Measurements from ENCODE around the gene CPLX3. TPM values are rescaled to one million over a fixed set of nuclear protein-coding genes. Genes with fewer than 3 reads are reported as not detected.

The CPLX3 gene
- total RNA-seq, 1 donor from 2014 or later: 4.1 TPM

- intact Hi-C loops (cut with micrococcal nuclease): no loop called here
- DNase-seq: peak; percentile 86
- ATAC-seq: peak; percentile 81
These were observed 26.4 kb upstream of the CPLX3 start for GRCh38 chr15:74799856-74800558.

- ATAC-seq: no peak
- peak; percentile 38 for DNase-seq
- intact Hi-C loops (cut with micrococcal nuclease): no loop called here
These were observed 25.8 kb upstream of the CPLX3 start for GRCh38 chr15:74800559-74801094.

- intact Hi-C loops (cut with micrococcal nuclease): no loop called here
- ATAC-seq: no peak
- DNase-seq: no peak
These were observed 25.0 kb upstream of the CPLX3 start for GRCh38 chr15:74801311-74801997.

GRCh38 chr15:74802290-74802689 is 24.1 kb upstream of the CPLX3 start:
- no peak for ATAC-seq
- intact Hi-C loops (cut with micrococcal nuclease): no loop called here
- no peak for DNase-seq

- DNase-seq (peak; percentile 34), ATAC-seq (no peak)
- intact Hi-C loops (cut with micrococcal nuclease): no loop called here
These were observed 23.5 kb upstream of the CPLX3 start for GRCh38 chr15:74802862-74803447.

GRCh38 chr15:74804935-74805334 is 21.5 kb upstream of the CPLX3 start:
- intact Hi-C loops (cut with micrococcal nuclease): no loop called here
- DNase-seq (no peak), ATAC-seq (no peak)

GRCh38 chr15:74807282-74807681 is 19.1 kb upstream of the CPLX3 start:
- DNase-seq (no peak), ATAC-seq (no peak)
- intact Hi-C loops (cut with micrococcal nuclease): no loop called here

- peak; percentile 69 for DNase-seq
These were observed 18.2 kb upstream of the CPLX3 start for GRCh38 chr15:74808078-74808839.

GRCh38 chr15:74808840-74809229 is 17.6 kb upstream of the CPLX3 start:
- DNase-seq: no peak
- intact Hi-C loops (cut with micrococcal nuclease): no loop called here
- no peak for ATAC-seq

More at GRCh38 chr15:74808078-74808839, 18.2 kb upstream of the CPLX3 start:
- intact Hi-C loops (cut with micrococcal nuclease): no loop called here
- ATAC-seq: peak; percentile 71

GRCh38 chr15:74809242-74809641 is 17.2 kb upstream of the CPLX3 start:
- DNase-seq (no peak), ATAC-seq (no peak)
- intact Hi-C loops (cut with micrococcal nuclease): no loop called here

GRCh38 chr15:74809956-74810355 is 16.5 kb upstream of the CPLX3 start:
- no peak for DNase-seq
- no peak for ATAC-seq
- intact Hi-C loops (cut with micrococcal nuclease): no loop called here

- intact Hi-C loops (cut with micrococcal nuclease): no loop called here
- ATAC-seq (peak; percentile 42), DNase-seq (peak; percentile 67)
These were observed 13.9 kb upstream of the CPLX3 start, which contains the start of gene LMAN1L for GRCh38 chr15:74812533-74812932. TSS of gene LMAN1L (plus strand) at chr15:74812835. CDS start at chr15:74812855, 20 bp downstream.

- intact Hi-C loops (cut with micrococcal nuclease): no loop called here
- DNase-seq (peak; percentile 80), ATAC-seq (peak; percentile 58)
These were observed 11.1 kb upstream of the CPLX3 start for GRCh38 chr15:74815121-74815934.

- DNase-seq (no peak), ATAC-seq (no peak)
- intact Hi-C loops (cut with micrococcal nuclease): no loop called here
These were observed 10.5 kb upstream of the CPLX3 start for GRCh38 chr15:74815961-74816360.

- DNase-seq (no peak), ATAC-seq (peak; percentile 2)
- intact Hi-C loops (cut with micrococcal nuclease): no loop called here
These were observed 9.6 kb upstream of the CPLX3 start for GRCh38 chr15:74816624-74817369.

GRCh38 chr15:74817370-74817737 is 9.1 kb upstream of the CPLX3 start:
- intact Hi-C loops (cut with micrococcal nuclease): no loop called here
- DNase-seq (peak; percentile 77), ATAC-seq (peak; percentile 84)

GRCh38 chr15:74820056-74820455 is 6.4 kb upstream of the CPLX3 start:
- intact Hi-C loops (cut with micrococcal nuclease): no loop called here
- ATAC-seq: no peak
- no peak for DNase-seq
